Mesothelial cell of epicardium (in vitro differentiated cells): ENCODE measurements around the gene COL27A1. TPM values are rescaled to one million over a fixed set of nuclear protein-coding genes. Genes with fewer than 3 reads are reported as not detected.
"Not testable (repeated sequence)": the region's sequence is repeated elsewhere in the genome, so short reads cannot be mapped to it uniquely, and the experiment has no call there.

ENCODE experiments used
- DNase-seq, 2 experiments: peaks; one replicate each; pipeline ENCODE4 v3.0.0; 2021; ENCODE audit warnings: low spot score in 2 of 2; ENCODE audit not compliant: unreplicated experiment in 2 of 2
- H3K27ac Mint-ChIP-seq: 2 replicates; pipeline ENCODE4 v1.8.0; 2021; ENCODE audit warnings: mixed read lengths
- H3K27me3 Mint-ChIP-seq: 2 replicates; pipeline ENCODE4 v1.8.0; 2021; ENCODE audit warnings: low read depth, mixed read lengths
- H3K36me3 Mint-ChIP-seq: 2 replicates; pipeline ENCODE4 v1.8.0; 2021; ENCODE audit warnings: mixed read lengths
- H3K4me1 Mint-ChIP-seq: 2 replicates; pipeline ENCODE4 v1.8.0; 2021; ENCODE audit warnings: mixed read lengths
- H3K4me3 Mint-ChIP-seq: 2 replicates; pipeline ENCODE4 v1.8.0; 2021; ENCODE audit warnings: mild to moderate bottlenecking, moderate library complexity, mixed read lengths
- H3K9me3 Mint-ChIP-seq: 2 replicates; pipeline ENCODE4 v1.8.0; 2021; ENCODE audit warnings: mixed read lengths
- CTCF ChIP-seq: fragments of 200-600 bp; sonication (generic); IDR thresholded peaks from one replicate; pipeline ENCODE4 v1.5.0; 2021; ENCODE audit warnings: antibody characterized with exemption; ENCODE audit not compliant: unreplicated experiment
- total RNA-seq: library from RNA; stranded (reverse); gene quantifications from 3 replicates; pipeline ENCODE4 v1.2.1, GENCODE V29; 2021

The COL27A1 gene
- total RNA-seq, 1 donor from 2014 or later = 138 TPM

GRCh38 chr9:114186605-114187289 lies 31.4 kb downstream of the COL27A1 start:
- H3K9me3 Mint-ChIP-seq = peaks cover 20% of the 10 kb centered on the region
- no peaks in the 10 kb centered on the region for H3K27me3 Mint-ChIP-seq
- no peak for TF ChIP-seq CTCF
- peaks cover 9% of the 10 kb centered on the region for H3K4me1 Mint-ChIP-seq
- H3K4me3 Mint-ChIP-seq = no peak overlapping the region
- peak overlapping the region; percentile 40 for H3K27ac Mint-ChIP-seq
- H3K36me3 Mint-ChIP-seq = peaks cover 46% of the 10 kb centered on the region
- DNase-seq = no peak

- H3K27ac Mint-ChIP-seq = no peak overlapping the region
- no peak for TF ChIP-seq CTCF
- peaks cover 7% of the 10 kb centered on the region for H3K4me1 Mint-ChIP-seq
- no peak overlapping the region for H3K4me3 Mint-ChIP-seq
- DNase-seq = no peak
- H3K27me3 Mint-ChIP-seq = no peaks in the 10 kb centered on the region
- H3K9me3 Mint-ChIP-seq = peaks cover 20% of the 10 kb centered on the region
- H3K36me3 Mint-ChIP-seq = peaks cover 49% of the 10 kb centered on the region
These were observed 32.5 kb downstream of the COL27A1 start for GRCh38 chr9:114187827-114188226.

- Mint-ChIP-seq H3K27me3 (no peaks in the 10 kb centered on the region), H3K4me3 (no peak overlapping the region), H3K27ac (no peak overlapping the region), H3K4me1 (no peaks in the 10 kb centered on the region), H3K9me3 (peaks cover 20% of the 10 kb centered on the region), H3K36me3 (peaks cover 55% of the 10 kb centered on the region)
- no peak for DNase-seq
- TF ChIP-seq CTCF = no peak
These were observed 34.7 kb downstream of the COL27A1 start for GRCh38 chr9:114189823-114190562.

GRCh38 chr9:114190563-114190905 lies 35.2 kb downstream of the COL27A1 start:
- no peak for TF ChIP-seq CTCF
- Mint-ChIP-seq H3K27ac (no peak overlapping the region), H3K9me3 (peaks cover 20% of the 10 kb centered on the region), H3K27me3 (no peaks in the 10 kb centered on the region), H3K4me1 (no peaks in the 10 kb centered on the region), H3K36me3 (peaks cover 55% of the 10 kb centered on the region), H3K4me3 (no peak overlapping the region)
- DNase-seq = no peak

GRCh38 chr9:114191402-114191801 lies 36.1 kb downstream of the COL27A1 start:
- not testable (repeated sequence) for H3K4me1 Mint-ChIP-seq, H3K27ac Mint-ChIP-seq, DNase-seq, H3K4me3 Mint-ChIP-seq, H3K27me3 Mint-ChIP-seq
- Mint-ChIP-seq H3K9me3 (peaks cover 20% of the 10 kb centered on the region), H3K36me3 (peaks cover 52% of the 10 kb centered on the region)

GRCh38 chr9:114192539-114192938 lies 37.2 kb downstream of the COL27A1 start:
- no peaks in the 10 kb centered on the region for H3K27me3 Mint-ChIP-seq
- peaks cover 41% of the 10 kb centered on the region for H3K36me3 Mint-ChIP-seq
- no peak for DNase-seq
- no peak for TF ChIP-seq CTCF
- peaks cover 20% of the 10 kb centered on the region for H3K9me3 Mint-ChIP-seq
- H3K4me3 Mint-ChIP-seq = no peak overlapping the region
- no peak overlapping the region for H3K27ac Mint-ChIP-seq
- H3K4me1 Mint-ChIP-seq = peaks cover 9% of the 10 kb centered on the region
